IMR-90 (cell line): Measurements from ENCODE around the gene TMUB1. TPM values are rescaled to one million over a fixed set of nuclear protein-coding genes. Genes with fewer than 3 reads are reported as not detected.

Experiments
- ATAC-seq: fragments of 200-7000 bp; cut with Tn5 transposase; 2 replicates; pipeline ENCODE4 v1.9.1; 2020; ENCODE audit warnings: low read depth, mild to moderate bottlenecking, moderate library complexity
- BruUV-seq: library from RNA; stranded (reverse); fragments of 400-500 nt; replicated peaks from 2 replicates; lab custom pipeline; 2021; lab: Mats Ljungman, UMichigan
- CTCF ChIA-PET: fragments of 300-600 bp; formaldehyde crosslinking; extraction: SDS; loops from one replicate; lab custom pipeline; 2021; ENCODE audit warnings: antibody characterized with exemption; lab: Yijun Ruan, JAX
- POLR2A ChIA-PET: fragments of 300-600 bp; sonication (Branson Sonifier 250); formaldehyde crosslinking; loops from one replicate; lab custom pipeline; 2022; ENCODE audit warnings: antibody characterized with exemption; ENCODE audit not compliant: unreplicated experiment; lab: Charles Lee
- DNase-seq: peaks from one replicate; pipeline ENCODE4 v3.0.0; 2013
- H2AFZ ChIP-seq: replicated peaks from 2 replicates; pipeline ENCODE3; 2013; ENCODE audit warnings: low read length, mild to moderate bottlenecking; ENCODE audit not compliant: poor library complexity
- H2AK5ac ChIP-seq: 2 replicates; pipeline ENCODE4 v1.6.1; 2013; ENCODE audit warnings: low read depth, low read length, inconsistent platforms
- H2AK9ac ChIP-seq: replicated peaks from 2 replicates; pipeline ENCODE3; 2013; ENCODE audit warnings: mild to moderate bottlenecking, low read depth, low read length, moderate library complexity; ENCODE audit not compliant: poor library complexity
- H2BK120ac ChIP-seq: 2 replicates; pipeline ENCODE4 v1.6.1; 2013; ENCODE audit warnings: low read depth, low read length, inconsistent platforms
- H2BK15ac ChIP-seq: 3 replicates; pipeline ENCODE4 v1.6.1; 2013; ENCODE audit warnings: low read depth, low read length, inconsistent platforms
- H2BK20ac ChIP-seq: 2 replicates; pipeline ENCODE4 v1.6.1; 2013; ENCODE audit warnings: low read depth, mild to moderate bottlenecking, inconsistent platforms, low read length, moderate library complexity
- H2BK5ac ChIP-seq: 2 replicates; pipeline ENCODE4 v1.6.1; 2013; ENCODE audit warnings: mild to moderate bottlenecking, low read depth, low read length, inconsistent platforms; ENCODE audit not compliant: poor library complexity, severe bottlenecking
- H3K14ac ChIP-seq: replicated peaks from 2 replicates; pipeline ENCODE4 v1.6.1; 2013; ENCODE audit warnings: low read depth, low read length, inconsistent platforms
- H3K18ac ChIP-seq: 2 replicates; pipeline ENCODE4 v1.6.1; 2013; ENCODE audit warnings: low read depth, low read length, control low read depth
- H3K23ac ChIP-seq: 2 replicates; pipeline ENCODE4 v1.6.1; 2013; ENCODE audit warnings: low read depth, low read length, inconsistent platforms
- H3K27ac ChIP-seq: 2 replicates; pipeline ENCODE4 v1.5.1; 2013; ENCODE audit warnings: mild to moderate bottlenecking, control low read depth, low read length; ENCODE audit not compliant: insufficient read depth
- H3K27me3 ChIP-seq: 2 replicates; pipeline ENCODE4 v1.6.1; 2013; ENCODE audit warnings: low read length; ENCODE audit not compliant: control insufficient read depth, insufficient read depth
- H3K36me3 ChIP-seq: 2 replicates; pipeline ENCODE4 v1.6.1; 2013; ENCODE audit warnings: low read length, mixed read lengths; ENCODE audit not compliant: control insufficient read depth, insufficient read depth
- H3K4ac ChIP-seq: 2 replicates; pipeline ENCODE4 v1.6.1; 2013; ENCODE audit warnings: low read depth, low read length, inconsistent platforms
- H3K4me1 ChIP-seq: 2 replicates; pipeline ENCODE4 v1.6.1; 2013; ENCODE audit warnings: low read length, mixed read lengths; ENCODE audit not compliant: control insufficient read depth, insufficient read depth
- H3K4me2 ChIP-seq: 2 replicates; pipeline ENCODE4 v1.6.1; 2013; ENCODE audit warnings: low read depth, mild to moderate bottlenecking, control low read depth, low read length, moderate library complexity
- H3K4me3 ChIP-seq: 2 replicates; pipeline ENCODE4 v1.5.1; 2013; ENCODE audit warnings: low read depth, mild to moderate bottlenecking, control low read depth, low read length, moderate library complexity; ENCODE audit not compliant: insufficient read depth
- H3K56ac ChIP-seq: 2 replicates; pipeline ENCODE4 v1.6.1; 2013; ENCODE audit warnings: low read length, inconsistent platforms; ENCODE audit not compliant: insufficient read depth; ENCODE audit errors: extremely low read depth
- H3K79me1 ChIP-seq, 2 experiments: 2 replicates each; pipeline ENCODE4 v1.6.1; 2013; ENCODE audit warnings: low read length in 2 of 2, inconsistent platforms in 1 of 2, low read depth in 1 of 2
- H3K9ac ChIP-seq: 2 replicates; pipeline ENCODE4 v1.6.1; 2013; ENCODE audit warnings: low read depth, low read length, control low read depth
- H3K9me1 ChIP-seq: 2 replicates; pipeline ENCODE4 v1.6.1; 2013; ENCODE audit warnings: low read length, inconsistent platforms; ENCODE audit not compliant: insufficient read depth
- H3K9me3 ChIP-seq: 2 replicates; pipeline ENCODE4 v1.6.1; 2013; ENCODE audit warnings: low read length; ENCODE audit not compliant: control insufficient read depth, insufficient read depth
- H4K20me1 ChIP-seq: 2 replicates; pipeline ENCODE4 v1.6.1; 2013; ENCODE audit warnings: low read length, inconsistent platforms; ENCODE audit not compliant: insufficient read depth
- H4K5ac ChIP-seq: 2 replicates; pipeline ENCODE4 v1.6.1; 2013; ENCODE audit warnings: mild to moderate bottlenecking, low read depth, low read length, control low read depth
- H4K8ac ChIP-seq, 2 experiments: 2 replicates each; pipeline ENCODE4 v1.6.1; 2013; ENCODE audit warnings: low read depth in 2 of 2, low read length in 2 of 2, control low read depth in 1 of 2, inconsistent platforms in 1 of 2
- H4K91ac ChIP-seq: 2 replicates; pipeline ENCODE4 v1.6.1; 2013; ENCODE audit warnings: low read depth, low read length, inconsistent platforms; ENCODE audit not compliant: insufficient read depth
- BHLHE40 ChIP-seq: fragments of 150-350 bp; IDR thresholded peaks from 2 replicates; pipeline ENCODE4 v1.6.1; 2016; ENCODE audit warnings: mild to moderate bottlenecking, low read depth, low read length
- CEBPB ChIP-seq: IDR thresholded peaks from 2 replicates; pipeline ENCODE4 v1.6.1; 2012; ENCODE audit warnings: low read depth, low read length, improper control_type of control experiment
- CTCF ChIP-seq: conservative IDR thresholded peaks from 2 replicates; pipeline ENCODE4 v1.5.1; 2012; ENCODE audit warnings: mild to moderate bottlenecking, low read depth, low read length, improper control_type of control experiment
- ELK1 ChIP-seq: fragments of 150-350 bp; IDR thresholded peaks from 2 replicates; pipeline ENCODE4 v1.6.1; 2016; ENCODE audit warnings: low read depth, mild to moderate bottlenecking, low read length, moderate library complexity, borderline replicate concordance
- FOS ChIP-seq: fragments of 150-350 bp; IDR thresholded peaks from 2 replicates; pipeline ENCODE4 v1.6.1; 2016; ENCODE audit warnings: low read depth, low read length
- MAFK ChIP-seq: IDR thresholded peaks from 2 replicates; pipeline ENCODE4 v1.6.1; 2012; ENCODE audit warnings: low read depth, low read length, improper control_type of control experiment
- MAZ ChIP-seq: IDR thresholded peaks from 2 replicates; pipeline ENCODE4 v1.6.1; 2012; ENCODE audit warnings: low read depth, mild to moderate bottlenecking, low read length, improper control_type of control experiment, moderate library complexity, borderline replicate concordance
- MXI1 ChIP-seq: IDR thresholded peaks from 2 replicates; pipeline ENCODE4 v1.6.1; 2012; ENCODE audit warnings: low read depth, mild to moderate bottlenecking, low read length, moderate library complexity, borderline replicate concordance
- NFE2L2 ChIP-seq: fragments of 150-350 bp; IDR thresholded peaks from 2 replicates; pipeline ENCODE4 v1.6.1; 2016; ENCODE audit warnings: low read depth, mild to moderate bottlenecking, low read length
- POLR2A ChIP-seq: IDR thresholded peaks from 2 replicates; pipeline ENCODE4 v1.6.1; 2012; ENCODE audit warnings: mild to moderate bottlenecking, low read depth, low read length
- RAD21 ChIP-seq: IDR thresholded peaks from 2 replicates; pipeline ENCODE4 v1.6.1; 2012; ENCODE audit warnings: low read length, improper control_type of control experiment
- RCOR1 ChIP-seq: IDR thresholded peaks from 2 replicates; pipeline ENCODE4 v1.6.1; 2012; ENCODE audit warnings: mild to moderate bottlenecking, low read length, improper control_type of control experiment; ENCODE audit not compliant: insufficient replicate concordance
- RFX5 ChIP-seq: IDR thresholded peaks from 2 replicates; pipeline ENCODE4 v1.8.0; 2012; ENCODE audit warnings: low read depth, mild to moderate bottlenecking, low read length, moderate library complexity
- SMC3 ChIP-seq: fragments of 150-350 bp; IDR thresholded peaks from 2 replicates; pipeline ENCODE4 v1.6.1; 2016; ENCODE audit warnings: low read depth, mild to moderate bottlenecking, antibody characterized with exemption, low read length, moderate library complexity
- USF2 ChIP-seq: fragments of 150-350 bp; IDR thresholded peaks from 2 replicates; pipeline ENCODE4 v1.6.1; 2017; ENCODE audit warnings: mild to moderate bottlenecking, antibody characterized with exemption, low read length, low read depth
- WGBS, 2 experiments: methylation state at CpG; one replicate each; pipeline versions ENCODE4 v1.1.5 to v1.1.7; 2013; ENCODE audit warnings: missing lambda C conversion rate in 2 of 2; ENCODE audit not compliant: insufficient read length in 1 of 2; ENCODE audit errors: extremely low coverage in 2 of 2; 5-methylcytosine and 5-hydroxymethylcytosine counted together
- dilution Hi-C: fragments of 300-500 bp; cut with HindIII; formaldehyde crosslinking; loops from one replicate; pipeline ENCODE4 v1.14.3; 2018; ENCODE audit warnings: low sequenced_read_pairs; ENCODE audit not compliant: unreplicated experiment
- in situ Hi-C: fragments of 300-500 bp; cut with MboI; formaldehyde crosslinking; loops from 3 replicates; pipeline ENCODE4 v1.14.3; 2019; ENCODE audit warnings: low sequenced_read_pairs, inconsistent platforms, mixed read lengths
- intact Hi-C: fragments of 100-400 bp; cut with micrococcal nuclease; formaldehyde crosslinking; loops from 2 replicates; pipeline ENCODE4 v1.10.0; 2022
- polyA plus RNA-seq, 3 experiments: library from polyadenylated mRNA; depleted of rRNA; stranded (reverse); fragments of >200 nt; gene quantifications; 2 replicates each; pipeline ENCODE4 v1.2.3, GENCODE V29; 2012; ENCODE audit warnings: low replicate concordance in 1 of 3
- total RNA-seq: library from RNA; depleted of rRNA; stranded (reverse); fragments of >200 nt; gene quantifications from 2 replicates; pipeline ENCODE4 v1.2.3, GENCODE V29; 2012

The TMUB1 gene
- total and polyA plus RNA-seq, 2 of the 4 experiments (the other 2 are of a cell fraction): 6.8 to 29.8 TPM

GRCh38 chr7:151116603-151117440 lies 33.5 kb upstream of the TMUB1 start:
- ChIA-PET POLR2A (no interaction called here), CTCF (no interaction called here)
- Histone ChIP-seq H3K27me3 (no peaks in the 10 kb centered on the region), H3K18ac (no peak overlapping the region), H3K79me1 (peaks cover 17 to 56% of the 10 kb centered on the region in 2 experiments), H3K14ac (no peak overlapping the region), H3K9me3 (no peaks in the 10 kb centered on the region), H2AK9ac (peak overlapping the region; percentile 75), H2AFZ (no peak overlapping the region), H3K36me3 (peaks cover 48% of the 10 kb centered on the region), H4K8ac (no peak overlapping the region), H3K4ac (no peak overlapping the region; the same call in 1 of the 2 replicates), H3K4me3 (no peak overlapping the region), H4K91ac (no peak overlapping the region), H2BK15ac (no peak overlapping the region), H2BK5ac (no peak overlapping the region), H3K56ac (no peak overlapping the region), H3K23ac (0 out of 2 replicates have a peak overlapping the region, but pooled peaks have one; percentile 42), H3K9me1 (peaks cover 3% of the 10 kb centered on the region), H3K4me1 (peaks cover 16% of the 10 kb centered on the region), H2BK20ac (no peak overlapping the region), H4K5ac (no peak overlapping the region), H2AK5ac (no peak overlapping the region), H4K20me1 (peaks cover 54% of the 10 kb centered on the region), H3K9ac (no peak overlapping the region), H3K27ac (no peak overlapping the region), H2BK120ac (no peak overlapping the region), H3K4me2 (no peak overlapping the region)
- intact Hi-C loops: no loop called here
- DNase-seq (no peak), ATAC-seq (no peak)
- dilution Hi-C loops: no loop called here
- no TSS peak for BruUV-seq
- in situ Hi-C loops: loop anchor here (25.0 kb wide), 1 partner anchor 330 kb away; no protein-coding TSS in a partner anchor
- 88% methylated on average over 14 of the region's 27 CpGs; no CpG with 5 or more reads in 1 of the 2 experiments for WGBS, 2 experiments
- no peak for TF ChIP-seq CTCF
- no peak for TF ChIP-seq MAZ
- TF ChIP-seq BHLHE40: no peak
- TF ChIP-seq RAD21: no peak
- TF ChIP-seq MAFK: no peak
- no peak for TF ChIP-seq MXI1
- no peak for TF ChIP-seq SMC3
- no peak for TF ChIP-seq USF2
- no peak for TF ChIP-seq FOS
- TF ChIP-seq CEBPB: no peak
- TF ChIP-seq NFE2L2: no peak
- no peak for TF ChIP-seq RCOR1
- no peak for TF ChIP-seq RFX5
- no peak for TF ChIP-seq POLR2A
- no peak for TF ChIP-seq ELK1
